ENCODE data around the gene C17orf114.

The C17orf114 gene

DNA sequence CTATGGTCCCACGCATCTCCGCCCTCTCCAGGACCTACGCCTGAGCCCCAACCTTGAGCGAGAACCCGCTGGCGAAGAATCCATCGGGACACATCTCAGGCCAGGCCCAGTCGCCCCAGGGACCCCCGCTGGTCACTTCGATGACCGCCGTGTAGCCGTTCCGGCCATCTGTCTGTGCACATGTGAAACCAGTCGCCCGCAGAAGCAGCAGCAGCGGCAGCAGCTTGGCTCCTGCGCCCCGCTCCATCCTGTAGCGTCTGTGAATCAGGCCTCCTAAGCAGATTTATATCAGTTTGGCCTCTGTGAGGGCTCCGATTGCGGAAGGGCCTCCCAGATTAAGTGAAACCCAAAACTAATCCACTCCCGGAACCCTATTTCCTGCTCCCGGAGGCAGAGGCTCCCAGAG, 16.0 kb downstream of the C17orf114 start, which contains the start of gene VMO1:
Gene VMO1 (minus strand): TSS at position 259 of the 406 bp plus-strand sequence. CDS start 12 bp downstream, at position 247.
- TF ChIP-seq, protein P1, sequence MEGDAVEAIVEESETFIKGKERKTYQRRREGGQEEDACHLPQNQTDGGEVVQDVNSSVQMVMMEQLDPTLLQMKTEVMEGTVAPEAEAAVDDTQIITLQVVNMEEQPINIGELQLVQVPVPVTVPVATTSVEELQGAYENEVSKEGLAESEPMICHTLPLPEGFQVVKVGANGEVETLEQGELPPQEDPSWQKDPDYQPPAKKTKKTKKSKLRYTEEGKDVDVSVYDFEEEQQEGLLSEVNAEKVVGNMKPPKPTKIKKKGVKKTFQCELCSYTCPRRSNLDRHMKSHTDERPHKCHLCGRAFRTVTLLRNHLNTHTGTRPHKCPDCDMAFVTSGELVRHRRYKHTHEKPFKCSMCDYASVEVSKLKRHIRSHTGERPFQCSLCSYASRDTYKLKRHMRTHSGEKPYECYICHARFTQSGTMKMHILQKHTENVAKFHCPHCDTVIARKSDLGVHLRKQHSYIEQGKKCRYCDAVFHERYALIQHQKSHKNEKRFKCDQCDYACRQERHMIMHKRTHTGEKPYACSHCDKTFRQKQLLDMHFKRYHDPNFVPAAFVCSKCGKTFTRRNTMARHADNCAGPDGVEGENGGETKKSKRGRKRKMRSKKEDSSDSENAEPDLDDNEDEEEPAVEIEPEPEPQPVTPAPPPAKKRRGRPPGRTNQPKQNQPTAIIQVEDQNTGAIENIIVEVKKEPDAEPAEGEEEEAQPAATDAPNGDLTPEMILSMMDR (IDR thresholded peaks at IDR 0.05): no peak
- no peak for DNase-seq
- Histone ChIP-seq H3K27me3 (peaks cover 0 to 41% of the 10 kb centered on the region in 2 donors), H3K27ac (no peak within 1 kb of the TSS), H3K4me1 (peaks cover 0 to 46% (median 31%) of the 10 kb centered on the region in 4 donors), H3K36me3 (no peaks in the 10 kb centered on the region), H3K9me3 (no peaks in the 10 kb centered on the region), H3K4me3 (peak within 1 kb of the TSS; percentile 9 to 33)
- intact Hi-C loops (cut with DNase I; ENCODE audit: low total_unique reads): loop anchor here (5.0 kb wide), 3 partner anchors 46 to 96 kb away; partner anchors contain the start of genes MED11 and MINK1

- TF ChIP-seq, protein P1 (IDR thresholded peaks at IDR 0.05): no peak
- no peaks in the 10 kb centered on the region for H3K36me3 ChIP-seq
- H3K27ac ChIP-seq: no peak overlapping the region
- intact Hi-C loops (cut with DNase I; ENCODE audit: low total_unique reads): loop anchor here (5.0 kb wide), 3 partner anchors 47 to 97 kb away; partner anchors contain the start of genes MED11 and MINK1
- peaks cover 0 to 46% of the 10 kb centered on the region in 2 donors for H3K27me3 ChIP-seq
- H3K4me3 ChIP-seq: peak overlapping the region; percentile 9 to 33
- H3K9me3 ChIP-seq: no peaks in the 10 kb centered on the region
- DNase-seq: no peak
- peaks cover 0 to 42% (median 31%) of the 10 kb centered on the region in 4 donors for H3K4me1 ChIP-seq
Measured at GRCh38 chr17:4785311-4786105, 16.6 kb downstream of the C17orf114 start.

DNA sequence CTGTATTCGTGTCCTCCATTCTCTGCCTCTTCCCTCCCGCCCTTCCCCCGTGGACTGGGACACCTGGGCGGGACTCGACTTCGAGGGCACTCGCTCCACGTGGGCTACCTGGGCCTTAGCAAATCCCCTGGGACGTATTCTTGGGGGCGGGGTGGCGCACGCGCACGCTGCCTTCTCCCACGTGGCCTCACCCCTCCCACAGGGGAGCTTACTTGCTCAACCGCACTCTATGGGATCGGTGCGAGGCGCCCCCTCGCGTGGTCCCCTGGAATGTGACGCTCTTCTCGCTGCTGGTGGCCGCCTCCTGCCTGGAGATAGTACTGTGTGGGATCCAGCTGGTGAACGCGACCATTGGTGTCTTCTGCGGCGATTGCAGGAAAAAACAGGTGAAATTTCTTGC, 19.5 kb downstream of the C17orf114 start:
- DNase-seq: no peak
- H3K27ac ChIP-seq: no peak overlapping the region
- TF ChIP-seq, protein P1 (IDR thresholded peaks at IDR 0.05): no peak
- H3K4me3 ChIP-seq: no peak overlapping the region
- peaks cover 0 to 27% (median 20%) of the 10 kb centered on the region in 4 donors for H3K4me1 ChIP-seq
- intact Hi-C loops (cut with DNase I; ENCODE audit: low total_unique reads): no loop called here
- H3K36me3 ChIP-seq: no peaks in the 10 kb centered on the region
- peaks cover 0 to 71% of the 10 kb centered on the region in 2 donors for H3K27me3 ChIP-seq
- H3K9me3 ChIP-seq: no peaks in the 10 kb centered on the region

GRCh38 chr17:4780325-4780955, 21.7 kb downstream of the C17orf114 start:
- intact Hi-C loops (cut with DNase I; ENCODE audit: low total_unique reads): no loop called here

GRCh38 chr17:4777969-4778760, 24.0 kb downstream of the C17orf114 start:
- intact Hi-C loops (cut with DNase I; ENCODE audit: low total_unique reads): no loop called here
- H3K27me3 ChIP-seq: peaks cover 0 to 60% of the 10 kb centered on the region in 2 donors

More at GRCh38 chr17:4780325-4780955, 21.7 kb downstream of the C17orf114 start:
- no peak for DNase-seq
- TF ChIP-seq, protein P1 (IDR thresholded peaks at IDR 0.05): no peak
- H3K27ac ChIP-seq: no peak overlapping the region
- no peak overlapping the region for H3K4me3 ChIP-seq
- H3K4me1 ChIP-seq: peaks cover 0 to 5% (median 5%) of the 10 kb centered on the region in 4 donors
- H3K27me3 ChIP-seq: peaks cover 0 to 75% of the 10 kb centered on the region in 2 donors
- H3K36me3 ChIP-seq: no peaks in the 10 kb centered on the region
- no peaks in the 10 kb centered on the region for H3K9me3 ChIP-seq

More at GRCh38 chr17:4777969-4778760, 24.0 kb downstream of the C17orf114 start:
- no peaks in the 10 kb centered on the region for H3K4me1 ChIP-seq
- H3K9me3 ChIP-seq: no peaks in the 10 kb centered on the region
- no peak overlapping the region for H3K4me3 ChIP-seq
- no peak for DNase-seq
- TF ChIP-seq, protein P1 (IDR thresholded peaks at IDR 0.05): no peak
- H3K27ac ChIP-seq: no peak overlapping the region
- H3K36me3 ChIP-seq: no peaks in the 10 kb centered on the region

Data from tibial artery (tissue), 4 donors.